NCI-H187 treated with DMSO at 0.1 percent for 48 hours (cell line): ENCODE results near the gene OPTC.

Source experiments
- DNase-seq: peaks from one replicate; lab custom pipeline; 2025; lab: John Stamatoyannopoulos, UW

OPTC gene

GRCh38 chr1:203491664-203492063 is 2.3 kb upstream of the OPTC start:
- DNase-seq = no peak

- no peak for DNase-seq
Measured at GRCh38 chr1:203492082-203492747, 1.7 kb upstream of the OPTC start.

- no peak for DNase-seq
Measured at GRCh38 chr1:203492748-203493130, 1.2 kb upstream of the OPTC start.

DNA sequence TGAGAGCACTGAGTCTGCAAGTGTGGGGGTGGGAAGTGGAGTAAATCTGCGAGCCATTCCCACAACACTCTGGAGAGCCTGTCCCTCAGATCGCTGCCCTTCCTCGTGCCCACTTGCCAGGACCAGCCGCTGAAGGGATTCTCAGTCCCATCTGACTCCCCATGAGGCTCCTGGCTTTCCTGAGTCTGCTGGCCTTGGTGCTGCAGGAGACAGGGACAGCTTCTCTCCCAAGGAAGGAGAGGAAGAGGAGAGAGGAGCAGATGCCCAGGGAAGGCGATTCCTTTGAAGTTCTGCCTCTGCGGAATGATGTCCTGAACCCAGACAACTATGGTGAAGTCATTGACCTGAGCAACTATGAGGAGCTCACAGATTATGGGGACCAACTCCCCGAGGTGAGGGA is 1.9 kb downstream of the OPTC start:
- DNase-seq = no peak

DNA sequence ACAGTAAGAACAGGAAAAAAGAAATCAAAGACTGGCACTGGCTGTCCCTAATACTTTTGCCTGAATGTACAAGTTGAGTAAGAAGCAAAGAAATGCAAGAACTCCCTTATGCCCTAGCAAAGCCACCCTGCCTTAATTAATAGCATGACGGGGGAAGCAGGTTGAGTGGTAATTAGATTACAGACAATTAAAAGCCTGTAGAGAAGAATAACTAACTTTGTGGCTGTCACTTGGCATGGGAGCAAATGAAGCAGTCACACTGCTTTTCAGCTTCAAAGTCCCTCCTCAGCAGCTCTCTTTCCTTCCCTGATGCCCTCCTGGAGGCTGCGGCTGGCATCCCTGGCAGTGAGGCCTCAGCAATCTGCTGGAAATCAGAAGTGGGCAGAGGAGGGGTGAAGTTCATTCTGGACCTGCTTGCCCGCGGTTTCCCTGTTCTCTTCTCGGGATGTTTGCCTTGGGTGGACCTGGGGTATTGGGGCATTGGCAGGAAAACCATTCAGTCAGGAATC is 3.4 kb downstream of the OPTC start:
- DNase-seq = no peak

- no peak for DNase-seq
Measured at GRCh38 chr1:203499643-203500278, 5.8 kb downstream of the OPTC start.

- DNase-seq = no peak
Measured at GRCh38 chr1:203500279-203500678, 6.3 kb downstream of the OPTC start.

DNA sequence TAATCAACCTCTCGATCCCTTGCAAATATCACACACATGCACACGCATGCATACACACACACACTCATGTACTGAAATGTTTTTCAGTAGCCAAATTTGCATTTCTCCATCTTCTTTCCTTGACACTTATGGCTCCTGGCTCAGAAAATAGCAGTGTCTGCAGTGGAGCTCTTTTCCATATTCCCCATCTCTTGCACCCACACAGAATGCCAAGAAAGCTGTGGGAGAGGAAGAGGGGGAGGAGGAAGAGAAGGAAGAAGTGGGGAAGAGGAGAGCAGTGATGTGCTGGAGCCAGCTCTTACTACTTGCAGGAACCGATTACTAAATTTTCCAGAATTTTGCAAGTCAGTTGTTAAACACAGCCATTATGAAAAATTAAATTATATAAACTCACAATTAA is 9.9 kb downstream of the OPTC start:
- DNase-seq = no peak

DNA sequence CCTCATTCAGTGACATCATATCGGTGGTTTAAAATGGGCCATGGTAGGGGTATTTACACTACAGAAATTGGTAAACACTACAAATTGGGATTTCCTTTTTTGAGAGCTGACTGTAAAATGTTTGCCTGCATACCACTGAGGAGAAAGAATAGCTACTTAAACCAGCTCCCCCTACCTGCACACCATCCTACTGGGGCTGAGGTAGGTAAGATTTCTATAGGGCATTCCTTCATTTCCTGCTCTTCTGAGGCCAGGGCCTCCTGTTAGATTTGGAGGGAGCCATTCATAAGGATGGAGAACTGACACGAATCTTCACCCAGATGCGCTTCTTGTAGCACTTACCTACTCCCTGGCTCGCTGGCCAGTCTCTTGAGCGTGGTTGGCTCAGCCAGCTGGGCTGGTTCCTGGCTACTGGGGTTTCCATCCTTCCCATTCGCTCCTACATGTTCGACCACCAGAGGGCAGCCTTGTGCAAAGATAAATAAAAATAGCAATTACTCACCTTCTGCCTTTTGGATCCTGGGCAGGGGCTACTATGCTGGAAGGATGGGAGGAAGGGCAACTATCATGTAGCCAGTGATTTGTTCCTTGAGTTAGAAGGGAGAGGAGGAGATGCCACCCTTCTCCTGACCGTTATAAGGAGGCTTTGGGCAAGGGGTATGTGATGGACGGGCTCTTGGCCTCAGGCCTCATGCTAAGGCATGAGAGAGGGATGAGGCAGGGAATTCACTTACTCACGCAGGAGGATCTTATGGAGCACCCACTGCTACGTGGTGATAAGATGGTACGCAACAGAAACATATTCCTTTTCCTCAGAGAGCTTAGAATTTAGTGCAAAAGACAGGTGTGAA is 10.7 kb downstream of the OPTC start:
- peak; percentile 45 for DNase-seq

DNA sequence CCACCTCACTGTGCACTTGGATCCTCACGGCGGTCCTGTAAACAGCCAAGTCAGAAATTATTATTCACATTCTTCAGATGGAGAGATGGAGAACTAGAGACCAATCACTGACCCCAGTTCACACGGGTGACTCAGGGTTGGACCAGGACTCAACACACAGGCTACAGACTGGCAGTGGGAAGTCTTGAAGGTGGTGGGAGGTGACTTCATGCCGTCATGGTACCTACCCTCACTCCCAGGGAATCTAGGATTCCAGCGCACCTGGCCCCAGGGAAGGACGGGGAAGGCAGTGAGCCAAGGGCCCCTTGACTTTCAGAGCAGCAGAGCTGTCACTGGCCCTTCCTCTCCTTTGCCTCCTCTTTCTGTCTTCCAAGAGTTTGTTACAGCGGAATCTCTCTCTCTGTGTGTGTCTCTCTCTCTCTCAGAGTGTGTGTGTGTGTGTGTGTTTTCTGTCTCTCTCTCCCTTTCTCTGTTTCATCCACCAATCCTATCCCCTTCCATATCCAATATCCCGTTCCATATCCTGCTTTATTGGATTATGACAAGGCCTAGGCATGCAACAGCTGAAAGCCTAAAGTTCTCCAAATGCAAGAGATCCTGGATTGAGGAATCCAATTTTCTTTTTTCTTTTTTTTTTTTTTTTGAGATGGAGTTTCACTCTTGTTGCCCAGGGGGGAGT is 11.7 kb downstream of the OPTC start:
- DNase-seq = no peak

DNA sequence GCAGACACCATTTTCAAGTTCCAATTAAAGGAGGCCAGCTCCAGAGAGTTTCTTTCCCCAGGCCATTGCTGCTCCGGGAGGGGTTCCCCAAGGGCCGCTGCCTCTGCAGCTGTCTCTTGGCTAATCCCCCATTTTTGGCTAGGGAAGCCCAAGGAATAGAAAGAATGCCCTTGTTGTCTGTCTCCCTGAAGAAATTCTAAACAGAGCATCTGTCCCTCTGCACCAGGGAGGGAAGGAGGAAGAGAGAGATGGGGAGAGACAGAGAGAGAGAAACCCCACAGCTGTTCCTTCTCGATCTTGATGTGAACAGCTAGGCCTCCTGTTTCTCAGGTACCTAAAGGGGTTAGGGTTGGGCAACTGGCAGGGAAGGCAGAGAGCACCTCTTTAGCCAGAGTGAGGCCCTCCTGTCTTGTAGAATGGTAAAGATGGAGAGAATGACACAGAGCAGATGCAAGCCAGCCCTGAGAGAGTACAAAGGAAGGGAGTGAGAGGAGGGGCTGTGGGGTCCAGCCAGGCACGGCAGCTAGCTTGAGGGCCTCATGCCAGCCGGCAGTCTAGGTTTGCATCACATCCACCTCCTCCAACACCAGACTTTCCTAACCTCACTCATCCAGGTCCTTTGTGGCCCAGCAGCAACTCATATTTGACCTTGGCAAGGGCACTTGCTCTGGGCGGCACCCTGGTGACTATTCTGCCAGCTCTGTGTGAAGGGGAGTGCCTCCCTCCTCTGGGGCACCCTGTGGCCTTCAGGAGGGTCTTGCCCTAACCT is 13.1 kb downstream of the OPTC start:
- DNase-seq = no peak

DNA sequence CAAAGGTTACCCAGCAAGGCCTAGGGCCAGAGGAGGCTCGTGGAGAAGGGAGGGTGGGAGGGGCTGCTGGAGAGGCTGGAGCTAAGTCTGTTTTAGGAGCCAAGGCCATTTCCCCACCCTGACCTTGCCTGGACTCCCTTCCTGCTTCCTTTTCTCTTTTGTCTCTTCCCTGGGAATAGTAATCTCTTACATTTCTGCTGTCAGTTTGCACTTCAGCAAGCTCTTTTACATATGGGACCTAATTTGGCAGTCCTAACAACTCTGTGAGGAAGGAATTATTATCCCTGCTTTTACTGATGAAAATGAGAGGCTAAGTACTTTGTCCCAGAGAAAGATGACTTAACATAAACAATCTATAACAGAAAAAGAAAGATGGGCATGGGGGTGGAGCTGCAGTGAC is 13.8 kb downstream of the OPTC start:
- no peak for DNase-seq

GRCh38 chr1:203508463-203509073 is 14.6 kb downstream of the OPTC start:
- DNase-seq = no peak

DNA sequence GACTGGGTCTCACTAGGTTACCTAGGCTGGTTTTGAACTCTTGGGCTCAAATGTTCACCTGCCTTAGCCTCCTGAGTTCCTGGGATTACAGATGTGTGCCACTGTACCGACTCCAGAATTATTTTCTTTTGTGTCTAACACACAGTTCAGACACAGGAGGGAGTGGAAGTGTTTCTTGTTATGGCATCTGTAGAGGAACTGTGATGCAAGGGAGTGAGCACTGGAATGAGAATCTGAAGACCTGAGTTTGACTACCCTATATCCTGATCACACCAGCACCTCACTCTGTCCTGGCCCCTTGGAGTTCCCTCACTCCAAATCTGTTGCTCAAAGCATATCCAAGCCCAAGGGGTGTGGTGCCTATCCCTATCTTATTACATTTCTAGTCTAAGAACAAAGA is 15.2 kb downstream of the OPTC start:
- no peak for DNase-seq

GRCh38 chr1:203511513-203511912 is 17.6 kb downstream of the OPTC start:
- no peak for DNase-seq

- no peak for DNase-seq
Measured at GRCh38 chr1:203511930-203512329, 18.0 kb downstream of the OPTC start.

DNA sequence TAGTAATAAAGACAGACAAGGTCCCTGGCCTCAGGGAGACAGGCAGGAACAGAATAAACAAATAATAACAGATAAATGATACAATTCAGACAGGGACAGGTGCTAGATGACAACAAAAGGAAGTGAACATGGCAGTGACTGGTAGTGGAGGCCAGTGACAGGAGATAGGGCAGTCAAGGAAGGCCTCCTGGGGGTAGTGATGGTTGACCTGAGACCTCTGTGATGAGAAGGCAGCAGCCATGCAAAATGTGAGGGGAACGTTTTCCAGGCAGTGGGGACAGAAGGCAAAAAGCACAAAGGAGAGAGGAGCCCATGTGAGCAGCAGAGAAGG is 18.5 kb downstream of the OPTC start:
- no peak for DNase-seq

DNA sequence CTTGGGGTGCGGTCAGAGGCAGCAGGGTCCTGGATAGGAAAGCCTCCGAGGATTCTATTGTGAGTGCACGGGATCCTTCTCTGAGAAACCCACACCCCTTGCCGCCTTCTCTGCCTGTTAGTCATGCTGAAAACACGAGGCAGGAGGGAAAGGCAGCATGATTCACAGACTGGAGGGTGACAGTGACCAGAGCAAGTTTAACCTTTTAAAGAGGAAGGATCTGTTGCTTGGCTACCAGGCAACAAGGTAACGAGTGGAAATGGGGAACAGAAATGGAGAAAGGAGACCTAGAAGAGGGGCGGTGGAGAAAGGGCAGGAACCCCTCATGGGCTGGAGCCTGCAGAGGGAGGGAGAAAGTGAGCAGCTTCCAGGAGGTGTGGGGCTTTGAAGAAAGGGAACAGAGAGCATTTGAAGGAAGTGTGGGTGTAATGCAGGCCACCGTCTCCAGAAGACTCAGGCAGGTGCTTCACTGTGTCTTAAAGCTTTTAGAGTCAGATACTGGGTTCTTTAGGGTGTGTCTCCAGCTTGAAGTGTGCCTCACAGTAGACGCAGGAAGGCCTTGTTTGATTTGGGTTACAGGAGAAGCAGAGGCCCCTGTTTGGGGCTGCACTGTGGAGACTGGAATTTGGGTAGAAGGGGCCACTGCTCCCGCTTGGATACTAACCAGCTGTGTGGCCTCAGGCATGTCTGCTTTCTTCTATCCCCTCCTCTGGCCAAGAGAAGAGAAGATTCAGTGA is 19.1 kb downstream of the OPTC start:
- no peak for DNase-seq

- DNase-seq = no peak
Measured at GRCh38 chr1:203513585-203514031, 19.7 kb downstream of the OPTC start.

GRCh38 chr1:203516184-203516583 is 22.2 kb downstream of the OPTC start:
- no peak for DNase-seq

GRCh38 chr1:203516906-203517305 is 23.0 kb downstream of the OPTC start:
- DNase-seq = no peak
